Hepatocyte (in vitro differentiated cells): ENCODE measurements around the gene LGALS8. TPM values are rescaled to one million over a fixed set of nuclear protein-coding genes. Genes with fewer than 3 reads are reported as not detected.

Source experiments
- DNase-seq: peaks from one replicate; pipeline ENCODE4 v3.0.0-alpha.2; 2016; ENCODE audit warnings: low spot score
- H2AFZ ChIP-seq: fragments of 200-600 bp; sonication (generic); 2 replicates; pipeline ENCODE4 v1.6.0; 2016; ENCODE audit warnings: antibody characterized with exemption, mild to moderate bottlenecking
- H3K27ac ChIP-seq: fragments of 200-600 bp; sonication (generic); 2 replicates; pipeline ENCODE4 v1.5.1; 2016; ENCODE audit warnings: mild to moderate bottlenecking
- H3K27me3 ChIP-seq: fragments of 200-600 bp; sonication (generic); 2 replicates; pipeline ENCODE4 v1.6.1; 2016
- H3K36me3 ChIP-seq: fragments of 200-600 bp; sonication (generic); replicated peaks from 2 replicates; pipeline ENCODE4 v1.5.1; 2016; ENCODE audit warnings: low read depth; ENCODE audit not compliant: insufficient read depth
- H3K4me1 ChIP-seq: fragments of 200-600 bp; sonication (generic); 2 replicates; pipeline ENCODE4 v1.5.1; 2016; ENCODE audit warnings: mild to moderate bottlenecking, moderate library complexity; ENCODE audit not compliant: insufficient read depth
- H3K4me2 ChIP-seq: fragments of 200-600 bp; sonication (generic); 2 replicates; pipeline ENCODE4 v1.6.0; 2016
- H3K4me3 ChIP-seq: fragments of 200-600 bp; sonication (generic); 2 replicates; pipeline ENCODE4 v1.5.1; 2016; ENCODE audit warnings: mild to moderate bottlenecking
- H3K79me2 ChIP-seq: fragments of 200-600 bp; sonication (generic); 2 replicates; pipeline ENCODE4 v1.6.0; 2017; ENCODE audit warnings: mild to moderate bottlenecking
- H3K9me2 ChIP-seq: fragments of 200-600 bp; sonication (generic); replicated peaks from 2 replicates; pipeline ENCODE4 v1.6.0; 2017; ENCODE audit warnings: mild to moderate bottlenecking; ENCODE audit not compliant: insufficient read depth
- H3K9me3 ChIP-seq: fragments of 200-600 bp; sonication (generic); 2 replicates; pipeline ENCODE4 v1.5.1; 2016; ENCODE audit warnings: low read depth, mild to moderate bottlenecking
- H4K20me1 ChIP-seq: fragments of 200-600 bp; sonication (generic); 2 replicates; pipeline ENCODE4 v1.6.0; 2016; ENCODE audit warnings: mild to moderate bottlenecking; ENCODE audit not compliant: insufficient read depth, poor library complexity, severe bottlenecking
- CTCF ChIP-seq: fragments of 200-600 bp; sonication (generic); IDR thresholded peaks from 2 replicates; pipeline ENCODE4 v1.5.1; 2016; ENCODE audit warnings: antibody characterized with exemption, mild to moderate bottlenecking; ENCODE audit not compliant: poor library complexity
- EZH2 ChIP-seq: fragments of 200-600 bp; sonication (generic); IDR thresholded peaks from 2 replicates; pipeline ENCODE4 v1.6.1; 2016; ENCODE audit warnings: antibody characterized with exemption, mild to moderate bottlenecking, borderline replicate concordance
- EZH2phosphoT487 ChIP-seq: fragments of 200-600 bp; sonication (generic); IDR thresholded peaks from one replicate; pipeline ENCODE4 v1.6.1; 2018; ENCODE audit warnings: antibody characterized with exemption, mild to moderate bottlenecking, low read depth, moderate library complexity; ENCODE audit not compliant: unreplicated experiment, severe bottlenecking
- WGBS: methylation state at CpG from one replicate; pipeline ENCODE4 v1.1.6; 2016; ENCODE audit warnings: low lambda C conversion rate; ENCODE audit errors: missing lambda C conversion rate; 5-methylcytosine and 5-hydroxymethylcytosine counted together
- polyA plus RNA-seq: library from polyadenylated mRNA; unstranded; fragments of >200 nt; fragmentation: Nextera tagmentation; extraction: Ambion mirVana; gene quantifications from 2 replicates; pipeline ENCODE4 v1.2.1, GENCODE V29; 2016
- total RNA-seq: library from RNA; depleted of rRNA; stranded (reverse); fragments of >200 nt; gene quantifications from 2 replicates; pipeline ENCODE4 v1.2.3, GENCODE V29; 2014

Gene LGALS8
- total and polyA plus RNA-seq, 2 experiments from 2014 or later = 33.5 to 46.6 TPM

GRCh38 chr1:236536540-236536939, 12.8 kb downstream of the LGALS8 start:
- no peak overlapping the region for H2AFZ ChIP-seq
- H4K20me1 ChIP-seq = no peaks in the 10 kb centered on the region
- no peaks in the 10 kb centered on the region for H3K27me3 ChIP-seq
- H3K27ac ChIP-seq = no peak overlapping the region
- no peak overlapping the region for H3K4me2 ChIP-seq
- no peaks in the 10 kb centered on the region for H3K4me1 ChIP-seq
- no peak for DNase-seq
- TF ChIP-seq CTCF (no peak), EZH2 (no peak), EZH2phosphoT487 (no peak)
- no peak overlapping the region for H3K4me3 ChIP-seq
- H3K9me3 ChIP-seq = no peaks in the 10 kb centered on the region
- peaks cover 7% of the 10 kb centered on the region for H3K79me2 ChIP-seq
- H3K36me3 ChIP-seq = peaks cover 4% of the 10 kb centered on the region
- WGBS = 78% methylated on average over 5 of the region's 5 CpGs
- H3K9me2 ChIP-seq = no peaks in the 10 kb centered on the region

- H3K27ac ChIP-seq = no peak overlapping the region
- DNase-seq = no peak
- H3K27me3 ChIP-seq = no peaks in the 10 kb centered on the region
- no peaks in the 10 kb centered on the region for H4K20me1 ChIP-seq
- no peaks in the 10 kb centered on the region for H3K9me2 ChIP-seq
- WGBS = 96% methylated on average over 4 of the region's 4 CpGs
- no peak for TF ChIP-seq EZH2
- TF ChIP-seq EZH2phosphoT487 = no peak
- TF ChIP-seq CTCF = no peak
- no peak overlapping the region for H3K4me2 ChIP-seq
- no peaks in the 10 kb centered on the region for H3K9me3 ChIP-seq
- H2AFZ ChIP-seq = no peak overlapping the region
- no peak overlapping the region for H3K4me3 ChIP-seq
- peaks cover 4% of the 10 kb centered on the region for H3K36me3 ChIP-seq
- H3K4me1 ChIP-seq = no peaks in the 10 kb centered on the region
- H3K79me2 ChIP-seq = no peaks in the 10 kb centered on the region
Observed at GRCh38 chr1:236540813-236541465, 17.2 kb downstream of the LGALS8 start.

- Histone ChIP-seq H3K27me3 (no peaks in the 10 kb centered on the region), H3K4me1 (no peaks in the 10 kb centered on the region), H2AFZ (no peak overlapping the region), H4K20me1 (no peaks in the 10 kb centered on the region), H3K4me3 (no peak overlapping the region), H3K79me2 (no peaks in the 10 kb centered on the region), H3K4me2 (no peak overlapping the region), H3K27ac (no peak overlapping the region), H3K9me2 (no peaks in the 10 kb centered on the region), H3K36me3 (peaks cover 4% of the 10 kb centered on the region), H3K9me3 (no peaks in the 10 kb centered on the region)
- DNase-seq = no peak
- WGBS = 93% methylated on average over 4 of the region's 4 CpGs
- no peak for TF ChIP-seq EZH2
- TF ChIP-seq EZH2phosphoT487 = no peak
- TF ChIP-seq CTCF = no peak
Observed at GRCh38 chr1:236541710-236542109, 17.9 kb downstream of the LGALS8 start.
